CD8-positive, alpha-beta memory T cell (primary cell): ENCODE results near the gene RAP1GAP2. TPM values are rescaled to one million over a fixed set of nuclear protein-coding genes. Genes with fewer than 3 reads are reported as not detected.
A peak's percentile ranks its signal among the peaks of the same experiment; 100 is the strongest.

Experiments used
- CTCF ChIA-PET: fragments of 350-600 bp; sonication (Branson Sonifier 250); formaldehyde crosslinking; loops from one replicate; lab custom pipeline; 2021; ENCODE audit warnings: antibody characterized with exemption; lab: Charles Lee
- POLR2A ChIA-PET: fragments of 350-600 bp; sonication (Branson Sonifier 250); formaldehyde crosslinking; loops from one replicate; lab custom pipeline; 2021; ENCODE audit warnings: antibody characterized with exemption; lab: Charles Lee
- DNase-seq, 5 donors: peaks; one replicate each; pipeline versions ENCODE4 v3.0.0 to v3.0.0-alpha.2; 2020 to 2022; ENCODE audit warnings: mixed read lengths in 1 of 5
- H3K27ac ChIP-seq: one replicate; pipeline ENCODE4 v1.7.0; 2013; ENCODE audit warnings: low read depth, mild to moderate bottlenecking, low read length, moderate library complexity
- H3K27me3 ChIP-seq: 2 replicates; pipeline ENCODE4 v1.7.0; 2013; ENCODE audit warnings: low read length, mild to moderate bottlenecking; ENCODE audit not compliant: insufficient read depth, poor library complexity, severe bottlenecking
- H3K36me3 ChIP-seq: 2 replicates; pipeline ENCODE4 v1.7.0; 2013; ENCODE audit warnings: mild to moderate bottlenecking, low read length, moderate library complexity; ENCODE audit not compliant: insufficient read depth
- H3K4me1 ChIP-seq: 2 replicates; pipeline ENCODE4 v1.7.0; 2013; ENCODE audit warnings: mild to moderate bottlenecking, low read length, moderate library complexity; ENCODE audit not compliant: insufficient read depth
- H3K4me3 ChIP-seq: 2 replicates; pipeline ENCODE4 v1.7.0; 2013; ENCODE audit warnings: mild to moderate bottlenecking, low read length
- H3K9me3 ChIP-seq: 2 replicates; pipeline ENCODE4 v1.7.0; 2013; ENCODE audit warnings: mild to moderate bottlenecking, low read length
- H3K27ac Mint-ChIP-seq, 8 donors: one replicate each; pipeline ENCODE4 v1.8.0; 2020 to 2021; ENCODE audit warnings: mixed read lengths in 8 of 8, mild to moderate bottlenecking in 6 of 8, inconsistent platforms in 3 of 8, moderate library complexity in 3 of 8
- H3K27me3 Mint-ChIP-seq, 2 donors: one replicate each; pipeline ENCODE4 v1.8.0; 2020 to 2021; ENCODE audit warnings: mixed read lengths in 2 of 2, mild to moderate bottlenecking in 1 of 2, moderate library complexity in 1 of 2
- H3K36me3 Mint-ChIP-seq, 3 donors: one replicate each; pipeline ENCODE4 v1.8.0; 2020 to 2021; ENCODE audit warnings: mixed read lengths in 3 of 3, inconsistent platforms in 1 of 3, mild to moderate bottlenecking in 1 of 3
- H3K4me1 Mint-ChIP-seq, 3 donors: one replicate each; pipeline ENCODE4 v1.8.0; 2020 to 2021; ENCODE audit warnings: mixed read lengths in 3 of 3, inconsistent platforms in 1 of 3, mild to moderate bottlenecking in 1 of 3
- H3K4me3 Mint-ChIP-seq, 7 donors: one replicate each; pipeline ENCODE4 v1.8.0; 2020 to 2021; ENCODE audit warnings: mixed read lengths in 7 of 7, mild to moderate bottlenecking in 6 of 7, moderate library complexity in 4 of 7, inconsistent platforms in 2 of 7
- H3K9me3 Mint-ChIP-seq, 5 donors: one replicate each; pipeline ENCODE4 v1.8.0; 2020 to 2022; ENCODE audit warnings: mixed read lengths in 5 of 5, mild to moderate bottlenecking in 3 of 5, moderate library complexity in 2 of 5, inconsistent platforms in 1 of 5
- polyA plus RNA-seq: library from polyadenylated mRNA; unstranded; fragments of 300-500 nt; fragmentation: Illumina TruSeq; gene quantifications from one replicate; pipeline ENCODE4 v1.2.3, GENCODE V29; 2021
- total RNA-seq, 2 experiments: library from RNA; stranded (reverse); gene quantifications; one replicate each; pipeline ENCODE4 v1.2.3, GENCODE V29; 2021

RAP1GAP2 gene
- total and polyA plus RNA-seq, 3 experiments from 2014 or later: 1.2 to 6.3 (median 1.4) TPM

DNA sequence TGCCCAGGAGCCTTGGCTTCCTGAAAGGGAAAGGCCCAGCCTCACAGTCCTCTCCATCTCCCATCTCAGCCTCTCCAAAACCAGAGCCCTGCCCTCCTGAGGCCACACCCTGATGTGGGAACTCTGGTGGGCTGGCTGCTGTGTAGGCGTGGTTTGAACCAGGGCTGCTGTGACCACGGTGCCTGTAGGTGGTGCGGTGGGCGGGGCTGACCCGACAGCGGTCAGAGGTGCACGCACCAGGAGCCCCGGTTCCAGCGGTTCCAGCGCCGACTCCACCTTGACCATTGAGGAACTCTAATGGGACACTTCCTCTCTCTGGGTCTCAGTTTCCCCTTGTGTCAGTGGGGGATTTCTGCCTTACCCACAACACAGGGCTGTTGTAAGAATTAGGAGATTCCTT is 2.4 kb downstream of the RAP1GAP2 start:
- peak in 2 of 5 donors; percentile 26 to 29 for DNase-seq
- H3K9me3 Mint-ChIP-seq: no peaks in the 10 kb centered on the region
- H3K4me1 Mint-ChIP-seq: peaks cover 73 to 88% (median 84%) of the 10 kb centered on the region in 3 donors
- peak overlapping the region in 2 of 8 donors; percentile 32 to 82 for H3K27ac Mint-ChIP-seq
- Histone ChIP-seq H3K27ac (no peak overlapping the region), H3K4me3 (no peak overlapping the region), H3K36me3 (peaks cover 5% of the 10 kb centered on the region), H3K27me3 (no peaks in the 10 kb centered on the region), H3K9me3 (no peaks in the 10 kb centered on the region), H3K4me1 (peaks cover 38% of the 10 kb centered on the region)
- CTCF ChIA-PET: interaction anchor here (4.9 kb wide), 1 partner anchor 16 kb away, joined by 36 read pairs; no protein-coding TSS in a partner anchor
- H3K4me3 Mint-ChIP-seq: peak overlapping the region; percentile 35 to 97 (median 94)
- H3K27me3 Mint-ChIP-seq: peaks cover 0 to 5% of the 10 kb centered on the region in 2 donors
- POLR2A ChIA-PET: no interaction called here
- H3K36me3 Mint-ChIP-seq: peaks cover 17 to 42% (median 18%) of the 10 kb centered on the region in 3 donors

- Mint-ChIP-seq H3K4me1 (peaks cover 67 to 86% (median 84%) of the 10 kb centered on the region in 3 donors), H3K27ac (peak overlapping the region in 1 of 8 donors; percentile 84), H3K9me3 (no peaks in the 10 kb centered on the region), H3K36me3 (peaks cover 17 to 50% (median 23%) of the 10 kb centered on the region in 3 donors), H3K27me3 (peaks cover 0 to 5% of the 10 kb centered on the region in 2 donors), H3K4me3 (peak overlapping the region in 3 of 7 donors; percentile 65 to 96 (median 94))
- Histone ChIP-seq H3K4me1 (peaks cover 29% of the 10 kb centered on the region), H3K27ac (no peak overlapping the region), H3K4me3 (no peak overlapping the region), H3K36me3 (peaks cover 5% of the 10 kb centered on the region), H3K27me3 (no peaks in the 10 kb centered on the region), H3K9me3 (no peaks in the 10 kb centered on the region)
- ChIA-PET POLR2A (no interaction called here), CTCF (interaction anchor here (4.9 kb wide), 1 partner anchor 15 kb away, joined by 36 read pairs; no protein-coding TSS in a partner anchor)
- no peak for DNase-seq
Measured at GRCh38 chr17:2799653-2800052, 3.4 kb downstream of the RAP1GAP2 start.

DNA sequence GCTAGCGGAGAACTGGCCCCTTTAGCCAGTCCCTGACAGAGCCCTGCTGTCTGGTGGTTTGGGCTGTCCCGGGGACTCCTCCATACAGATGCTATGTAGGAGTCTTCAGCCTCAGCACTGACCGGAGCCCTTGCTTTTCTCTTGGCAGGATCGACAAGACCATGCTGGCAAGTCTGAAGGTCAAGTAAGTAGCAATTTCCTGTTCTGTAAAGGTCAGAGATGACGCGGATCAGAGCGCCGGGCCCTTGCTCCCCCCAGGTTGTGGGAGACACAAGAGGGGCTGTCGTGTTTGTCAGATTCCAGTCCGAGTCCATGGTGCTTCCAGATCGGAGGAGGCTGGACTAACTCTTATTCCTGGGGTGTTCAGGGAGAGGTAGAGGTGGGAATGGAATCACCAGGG is 4.1 kb downstream of the RAP1GAP2 start:
- peaks cover 5% of the 10 kb centered on the region for H3K36me3 ChIP-seq
- no peak for DNase-seq
- ChIA-PET CTCF (interaction anchor here (4.9 kb wide), 1 partner anchor 15 kb away, joined by 36 read pairs; no protein-coding TSS in a partner anchor), POLR2A (no interaction called here)
- H3K27ac ChIP-seq: no peak overlapping the region
- Mint-ChIP-seq H3K27me3 (peaks cover 0 to 5% of the 10 kb centered on the region in 2 donors), H3K4me1 (peaks cover 65 to 83% (median 80%) of the 10 kb centered on the region in 3 donors), H3K4me3 (peak overlapping the region in 2 of 7 donors; percentile 32 to 94), H3K9me3 (no peaks in the 10 kb centered on the region), H3K36me3 (peaks cover 17 to 54% (median 25%) of the 10 kb centered on the region in 3 donors), H3K27ac (peak overlapping the region in 1 of 8 donors; percentile 84)
- H3K27me3 ChIP-seq: no peaks in the 10 kb centered on the region
- H3K4me3 ChIP-seq: no peak overlapping the region
- H3K4me1 ChIP-seq: peaks cover 22% of the 10 kb centered on the region
- no peaks in the 10 kb centered on the region for H3K9me3 ChIP-seq

GRCh38 chr17:2801841-2802240 is 5.6 kb downstream of the RAP1GAP2 start:
- peaks cover 0 to 1% of the 10 kb centered on the region in 2 donors for H3K27me3 Mint-ChIP-seq
- H3K27ac Mint-ChIP-seq: peak overlapping the region in 1 of 8 donors; percentile 8
- Histone ChIP-seq H3K27ac (no peak overlapping the region), H3K4me3 (no peak overlapping the region), H3K4me1 (peaks cover 15% of the 10 kb centered on the region), H3K9me3 (no peaks in the 10 kb centered on the region), H3K36me3 (peaks cover 5% of the 10 kb centered on the region), H3K27me3 (no peaks in the 10 kb centered on the region)
- POLR2A ChIA-PET: interaction anchor here (2.5 kb wide), 1 partner anchor 13 kb away, joined by 9 read pairs; no protein-coding TSS in a partner anchor
- H3K4me3 Mint-ChIP-seq: peak overlapping the region in 1 of 7 donors; percentile 70
- no peak for DNase-seq
- H3K36me3 Mint-ChIP-seq: peaks cover 17 to 52% (median 25%) of the 10 kb centered on the region in 3 donors
- H3K9me3 Mint-ChIP-seq: no peaks in the 10 kb centered on the region
- H3K4me1 Mint-ChIP-seq: peaks cover 56 to 76% (median 72%) of the 10 kb centered on the region in 3 donors
- CTCF ChIA-PET: interaction anchor here (1.2 to 2.7 kb wide), 4 partner anchors 10 to 15 kb away, joined by 4 to 9 read pairs (median 7); no protein-coding TSS in a partner anchor

DNA sequence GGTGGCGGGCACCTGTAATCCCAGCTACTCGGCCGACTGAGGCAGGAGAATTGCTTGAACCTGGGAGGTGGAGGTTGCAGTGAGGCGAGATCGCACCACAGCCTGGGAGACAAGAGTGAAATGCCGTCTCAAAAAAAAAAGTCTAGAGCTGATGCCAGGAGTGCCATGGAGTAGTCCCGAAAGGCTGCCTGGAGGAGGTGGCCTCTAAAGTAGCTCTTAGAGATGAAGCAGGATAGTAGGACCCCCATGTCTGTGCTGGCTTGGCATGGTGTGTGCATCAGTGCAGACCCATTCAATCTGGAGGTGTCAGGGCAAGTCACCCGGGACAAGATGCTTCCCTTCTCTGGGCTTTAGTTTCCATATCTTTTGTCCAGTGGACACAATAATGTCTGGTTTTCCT is 6.3 kb downstream of the RAP1GAP2 start:
- peaks cover 8% of the 10 kb centered on the region for H3K4me1 ChIP-seq
- no peak overlapping the region for H3K4me3 ChIP-seq
- H3K27ac ChIP-seq: no peak overlapping the region
- H3K9me3 Mint-ChIP-seq: no peaks in the 10 kb centered on the region
- peaks cover 5% of the 10 kb centered on the region for H3K36me3 ChIP-seq
- H3K27me3 ChIP-seq: no peaks in the 10 kb centered on the region
- H3K27ac Mint-ChIP-seq: peak overlapping the region in 1 of 8 donors; percentile 36
- DNase-seq: no peak
- H3K9me3 ChIP-seq: no peaks in the 10 kb centered on the region
- CTCF ChIA-PET: interaction anchor here (1.2 to 2.7 kb wide), 4 partner anchors 9 to 16 kb away, joined by 4 to 9 read pairs (median 7); no protein-coding TSS in a partner anchor
- peaks cover 0 to 1% of the 10 kb centered on the region in 2 donors for H3K27me3 Mint-ChIP-seq
- no peak overlapping the region for H3K4me3 Mint-ChIP-seq
- H3K36me3 Mint-ChIP-seq: peaks cover 17 to 56% (median 26%) of the 10 kb centered on the region in 3 donors
- POLR2A ChIA-PET: interaction anchor here (2.5 kb wide), 1 partner anchor 12 kb away, joined by 9 read pairs; no protein-coding TSS in a partner anchor
- H3K4me1 Mint-ChIP-seq: peaks cover 55 to 75% (median 72%) of the 10 kb centered on the region in 3 donors

DNA sequence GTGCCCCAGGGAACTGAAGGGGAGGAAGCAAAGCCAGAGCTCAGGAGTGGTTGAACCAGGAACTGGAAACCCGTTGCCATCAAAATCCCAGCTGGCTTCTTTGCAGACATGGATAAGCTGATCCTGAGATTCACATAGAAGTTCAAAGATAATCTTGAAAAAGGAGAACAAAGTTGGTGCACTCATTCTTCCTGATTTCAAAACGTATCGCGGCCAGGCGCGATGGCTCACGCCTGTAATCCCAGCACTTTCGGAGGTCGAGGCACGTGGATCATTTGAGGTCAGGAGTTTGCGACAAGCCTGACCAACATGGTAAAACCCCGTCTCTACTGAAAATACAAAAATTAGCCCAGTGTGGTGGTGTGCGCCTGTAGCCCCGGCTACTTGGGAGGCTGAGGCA is 7.1 kb downstream of the RAP1GAP2 start:
- H3K4me1 ChIP-seq: no peaks in the 10 kb centered on the region
- CTCF ChIA-PET: interaction anchor here (0.9 to 2.7 kb wide), 5 partner anchors 10 to 45 kb away, joined by 3 to 9 read pairs (median 4); no protein-coding TSS in a partner anchor
- H3K27me3 Mint-ChIP-seq: peaks cover 0 to 1% of the 10 kb centered on the region in 2 donors

DNA sequence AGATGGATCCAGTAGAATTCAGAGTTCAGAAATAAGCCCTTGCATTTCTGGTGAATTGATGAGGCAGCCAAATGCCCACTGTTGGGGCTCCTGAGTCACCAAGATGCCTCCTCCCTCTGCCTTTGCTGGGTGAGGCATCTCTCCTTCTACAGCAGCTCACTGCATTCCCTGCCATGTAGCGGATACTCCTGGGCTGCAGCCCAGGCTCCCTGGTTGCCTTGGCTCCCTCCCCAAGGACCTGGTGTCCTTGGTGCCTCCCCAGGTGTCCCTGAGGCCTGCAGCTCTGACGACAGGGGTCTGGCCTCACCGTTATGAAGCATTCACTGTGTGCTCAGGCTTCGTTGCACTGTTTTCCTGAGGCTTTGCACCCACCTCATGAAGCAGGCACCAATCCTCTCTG is 7.7 kb downstream of the RAP1GAP2 start:
- Mint-ChIP-seq H3K9me3 (no peaks in the 10 kb centered on the region), H3K27ac (no peak overlapping the region), H3K4me3 (no peak overlapping the region), H3K4me1 (peaks cover 51 to 74% (median 62%) of the 10 kb centered on the region in 3 donors), H3K27me3 (peaks cover 0 to 1% of the 10 kb centered on the region in 2 donors), H3K36me3 (peaks cover 17 to 64% (median 26%) of the 10 kb centered on the region in 3 donors)
- no peaks in the 10 kb centered on the region for H3K9me3 ChIP-seq
- ChIA-PET POLR2A (interaction anchor here (2.5 kb wide), 1 partner anchor 10 kb away, joined by 9 read pairs; no protein-coding TSS in a partner anchor), CTCF (interaction anchor here (0.9 to 2.7 kb wide), 3 partner anchors 10 to 45 kb away, joined by 3 to 9 read pairs (median 3); no protein-coding TSS in a partner anchor)
- peaks cover 5% of the 10 kb centered on the region for H3K36me3 ChIP-seq
- no peak overlapping the region for H3K4me3 ChIP-seq
- no peak overlapping the region for H3K27ac ChIP-seq
- no peaks in the 10 kb centered on the region for H3K27me3 ChIP-seq
- no peak for DNase-seq
- no peaks in the 10 kb centered on the region for H3K4me1 ChIP-seq

More for the DNA sequence above, 7.1 kb downstream of the RAP1GAP2 start:
- peaks cover 5% of the 10 kb centered on the region for H3K36me3 ChIP-seq
- H3K27me3 ChIP-seq: no peaks in the 10 kb centered on the region
- no peak for DNase-seq
- Mint-ChIP-seq H3K9me3 (no peaks in the 10 kb centered on the region), H3K4me1 (peaks cover 51 to 75% (median 67%) of the 10 kb centered on the region in 3 donors), H3K27ac (peak overlapping the region in 1 of 8 donors; percentile 36), H3K4me3 (no peak overlapping the region), H3K36me3 (peaks cover 17 to 60% (median 26%) of the 10 kb centered on the region in 3 donors)
- H3K4me3 ChIP-seq: no peak overlapping the region
- POLR2A ChIA-PET: interaction anchor here (2.5 kb wide), 1 partner anchor 11 kb away, joined by 9 read pairs; no protein-coding TSS in a partner anchor
- no peak overlapping the region for H3K27ac ChIP-seq
- no peaks in the 10 kb centered on the region for H3K9me3 ChIP-seq
